ENCODE data around the gene HOXA7.

- TF ChIP-seq CTCF (IDR thresholded peaks at IDR 0.05; ENCODE audit: extremely low read depth in 1 of 2, insufficient read depth in 1 of 2, low read depth in 1 of 2, low read length in 2 of 2) = no peak
- no peak for TF ChIP-seq POLR2AphosphoS5 (IDR thresholded peaks at IDR 0.05; ENCODE audit: insufficient read depth, low read depth, low read length)
These were observed 634 bp upstream of the HOXA7 start for GRCh38 chr7:27156916-27157701.
